Inferior parietal cortex (tissue), 1 donor: ENCODE data around the gene PTCSC3.
A peak's percentile ranks its signal among the peaks of the same experiment; 100 is the strongest.
"Not testable (repeated sequence)": the region's sequence is repeated elsewhere in the genome, so short reads cannot be mapped to it uniquely, and the experiment has no call there.

Experiments used
- DNase-seq: peaks from one replicate; pipeline ENCODE4 v3.0.0-alpha.2; 2016; ENCODE audit errors: extremely low spot score

Gene PTCSC3

DNA sequence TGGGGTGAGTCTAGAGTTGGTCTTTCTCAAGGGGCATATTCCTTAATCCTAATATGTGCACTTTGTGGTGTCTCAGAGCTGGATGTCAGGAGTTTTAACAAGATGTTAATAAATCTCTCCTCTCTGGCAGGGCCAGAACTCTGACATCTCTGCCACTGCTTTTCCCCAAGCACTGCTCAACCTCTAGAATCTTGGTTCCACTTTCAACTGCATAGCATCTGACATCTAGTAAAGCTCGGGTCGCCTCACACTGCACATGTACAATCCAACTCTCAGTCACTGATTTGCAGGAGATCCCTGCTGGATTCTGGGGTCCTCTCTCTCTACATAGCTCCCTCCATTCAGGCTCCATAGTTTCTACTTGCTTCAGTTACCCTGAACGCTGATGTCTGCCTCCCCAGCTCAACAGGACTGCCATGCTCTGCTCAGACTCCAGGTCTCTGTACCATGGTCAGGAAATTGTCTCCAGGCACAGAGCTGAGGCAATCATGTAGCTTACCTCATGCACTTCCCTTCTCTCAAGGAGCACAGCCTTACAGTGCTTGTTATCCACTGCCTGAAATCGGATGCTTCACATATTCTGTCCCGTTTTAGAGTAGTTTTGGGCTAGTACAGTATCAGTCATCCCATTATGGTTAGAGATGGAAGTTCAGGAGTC, 1.6 kb downstream of the PTCSC3 start:
- DNase-seq: no peak

DNA sequence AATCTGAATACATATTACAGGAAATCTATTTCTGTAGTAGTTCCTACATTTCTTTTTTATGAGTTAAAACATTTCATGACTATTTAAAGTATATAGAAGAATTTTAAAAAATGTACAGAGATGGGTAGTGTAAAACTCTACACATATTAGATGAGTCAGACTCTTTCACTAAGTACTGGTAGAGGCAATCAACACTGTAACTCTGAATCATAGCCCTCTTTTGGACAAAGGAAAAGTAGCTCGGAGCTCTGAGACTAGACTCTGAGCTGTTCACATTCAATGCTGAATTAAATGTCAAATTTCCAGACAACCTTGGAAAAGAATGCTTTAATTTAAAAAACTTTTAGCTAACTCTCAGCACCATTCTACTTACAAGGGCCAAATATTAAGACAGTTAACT, 3.4 kb downstream of the PTCSC3 start:
- no peak for DNase-seq

DNA sequence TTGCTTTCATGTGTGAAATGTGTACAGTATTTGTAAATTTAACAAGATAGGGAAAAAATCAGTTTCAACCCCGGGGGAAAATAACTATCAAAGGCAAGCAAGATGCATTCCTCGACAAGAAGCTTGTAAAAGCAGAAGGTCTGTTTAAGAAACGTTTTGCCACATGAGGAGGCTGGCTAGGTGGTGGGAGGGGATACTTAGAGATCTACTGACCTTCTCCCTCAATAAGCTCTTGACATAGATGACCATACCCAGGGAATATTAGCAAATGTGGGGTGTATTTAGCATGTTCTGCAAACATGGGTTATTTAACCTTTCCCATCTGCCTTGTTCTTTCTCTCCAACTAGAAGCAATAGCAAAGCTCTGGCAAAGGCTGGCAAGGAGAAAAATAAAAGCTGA, 4.9 kb downstream of the PTCSC3 start:
- DNase-seq: no peak

DNA sequence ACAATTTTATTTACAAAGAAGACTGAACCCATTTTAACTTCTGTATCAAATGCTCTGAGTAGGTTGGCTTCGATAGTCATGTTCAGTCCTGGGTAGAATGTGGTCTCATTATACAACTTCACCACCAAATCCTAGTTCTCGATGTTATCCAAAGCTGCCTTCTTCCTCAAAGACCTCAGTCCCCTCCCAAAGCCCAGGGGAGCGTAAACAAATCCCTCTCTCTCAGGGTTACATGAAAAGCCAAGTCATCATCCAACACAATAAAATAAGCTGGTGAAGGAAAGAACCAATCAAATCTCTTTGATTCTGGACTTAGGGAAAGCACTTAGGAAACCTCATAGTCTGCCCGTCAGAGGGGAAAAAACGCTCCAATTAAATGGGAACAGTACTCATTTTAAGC, 9.1 kb downstream of the PTCSC3 start:
- DNase-seq: no peak

DNA sequence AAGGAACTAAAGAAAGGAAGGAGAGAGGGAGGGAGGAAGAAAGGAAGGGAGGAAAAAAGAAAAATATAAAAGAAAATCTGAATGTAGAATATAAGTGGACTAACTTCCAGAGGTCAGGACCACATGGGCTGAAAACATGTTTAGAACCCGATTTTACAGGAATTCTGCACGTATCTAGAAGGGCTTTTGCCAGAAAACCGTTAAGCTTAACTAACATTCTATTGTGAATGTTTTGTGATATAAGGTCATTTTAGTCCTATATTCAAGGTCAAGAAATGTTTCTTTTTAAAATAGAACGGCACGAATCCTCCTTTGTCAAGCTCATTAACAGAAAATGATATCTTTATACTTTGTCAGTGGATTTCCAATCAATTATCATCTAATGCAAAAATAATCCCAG, 13.1 kb downstream of the PTCSC3 start:
- no peak for DNase-seq

DNA sequence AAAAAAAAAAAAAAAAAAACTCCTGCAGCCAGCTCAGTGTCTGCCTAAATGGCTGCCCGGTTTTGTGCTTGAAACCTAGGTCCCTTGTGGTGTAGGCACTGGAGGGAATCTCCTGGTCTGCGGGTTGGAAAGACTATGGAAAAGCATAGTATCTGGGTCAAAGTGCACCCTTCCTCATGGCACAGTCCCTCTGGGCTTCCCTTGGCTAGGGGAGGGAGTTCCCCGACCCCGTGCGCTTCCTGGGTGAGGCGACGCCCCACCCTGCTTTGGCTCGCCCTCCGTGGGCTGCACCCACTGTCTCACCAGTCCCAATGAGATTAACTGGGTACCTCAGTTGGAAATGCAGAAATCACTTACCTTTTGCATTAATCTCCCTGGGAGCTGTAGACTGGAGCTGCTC, 14.3 kb downstream of the PTCSC3 start:
- DNase-seq: no peak

DNA sequence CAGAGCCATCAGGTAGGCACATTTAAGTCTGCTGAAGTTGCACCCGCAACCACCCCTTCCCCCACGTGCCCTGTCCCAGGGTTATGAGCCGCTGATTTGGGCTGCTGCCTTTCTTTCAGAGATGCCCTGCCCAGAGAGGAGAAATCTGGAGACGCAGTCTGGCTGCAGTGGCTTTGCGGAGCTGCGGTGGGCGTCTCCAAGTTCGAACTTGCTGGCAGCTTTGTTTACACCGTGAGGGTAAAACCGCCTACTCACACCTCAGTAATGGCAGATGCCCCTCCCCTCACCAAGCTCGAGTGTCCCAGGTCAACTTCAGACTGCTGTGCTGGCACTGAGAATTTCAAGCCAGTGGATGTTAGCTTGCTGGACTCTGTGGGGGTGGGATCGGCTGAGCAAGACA, 14.7 kb downstream of the PTCSC3 start:
- DNase-seq: no peak

DNA sequence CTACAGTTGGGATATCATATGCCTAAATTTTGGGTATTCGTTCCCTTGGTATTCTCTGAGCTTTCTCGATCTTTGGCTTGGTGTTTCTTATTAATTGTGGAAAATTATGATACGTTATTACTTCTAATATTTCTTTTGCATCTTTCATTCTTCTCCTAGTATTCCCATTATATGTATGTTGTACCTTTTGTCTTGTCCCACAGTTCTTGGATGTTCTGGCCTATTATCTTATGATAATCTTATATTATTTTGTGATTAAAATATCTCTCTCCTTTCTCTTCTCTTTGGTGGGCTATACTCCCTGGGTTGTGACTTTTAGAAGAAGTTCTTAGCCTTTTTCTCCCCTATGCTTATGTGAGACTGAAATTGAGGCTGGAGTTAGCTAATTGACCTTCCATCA, 25.2 kb downstream of the PTCSC3 start:
- no peak for DNase-seq

DNA sequence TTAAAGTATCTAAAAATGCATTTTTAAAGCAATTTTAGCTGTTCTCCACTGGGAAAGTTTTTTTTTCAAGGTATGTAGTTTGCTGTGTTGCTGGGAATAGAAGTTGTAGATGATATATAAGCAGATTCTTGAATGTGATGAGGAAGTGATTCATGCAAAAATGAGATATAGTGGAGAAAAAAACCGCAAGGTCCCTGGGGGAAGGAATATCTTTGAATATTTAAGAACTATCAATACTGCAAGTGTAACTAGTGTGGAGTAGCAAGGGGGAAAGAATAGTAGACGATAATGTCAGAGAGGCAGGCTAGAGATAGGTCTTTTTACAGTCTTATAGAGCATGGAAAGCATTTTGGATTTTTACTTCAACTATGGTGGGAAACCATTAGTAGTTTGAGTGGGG, 42.5 kb downstream of the PTCSC3 start:
- no peak for DNase-seq

DNA sequence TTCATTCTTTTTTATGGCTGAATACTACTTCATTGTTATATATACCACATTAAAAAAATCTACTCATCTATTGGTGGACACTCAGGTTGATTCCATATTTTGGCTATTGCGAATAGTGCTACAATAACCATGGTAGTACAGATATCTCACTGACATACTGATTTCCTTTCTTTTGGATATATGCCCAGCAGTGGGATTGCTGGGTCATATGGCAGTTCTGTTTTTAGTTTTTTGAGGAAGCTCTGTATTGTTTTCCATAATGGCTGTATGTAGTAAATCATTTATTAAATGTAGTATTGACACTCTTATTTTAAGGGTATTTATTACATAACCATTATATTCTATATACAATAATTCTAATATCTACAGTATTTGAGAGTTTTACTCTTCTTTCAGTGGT, 43.7 kb downstream of the PTCSC3 start:
- no peak for DNase-seq

DNA sequence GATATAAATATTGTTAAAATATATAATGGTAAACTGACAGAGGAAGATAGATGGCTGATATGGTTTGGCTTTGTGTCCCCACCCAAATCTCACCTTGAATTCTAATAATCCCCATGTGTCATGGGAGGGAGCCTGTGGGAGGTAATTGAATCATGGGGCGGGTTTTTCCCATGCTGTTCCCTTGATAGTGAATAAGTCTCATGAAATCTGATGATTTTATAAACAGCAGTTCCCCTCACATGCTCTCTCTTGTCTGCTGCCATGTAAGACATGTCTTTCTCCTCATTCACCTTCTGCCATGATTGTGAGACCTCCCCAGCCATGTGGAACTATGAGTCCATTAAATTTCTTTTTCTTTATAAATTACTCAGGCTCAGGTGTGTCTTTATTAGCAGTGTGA, 46.3 kb downstream of the PTCSC3 start:
- DNase-seq: no peak

DNA sequence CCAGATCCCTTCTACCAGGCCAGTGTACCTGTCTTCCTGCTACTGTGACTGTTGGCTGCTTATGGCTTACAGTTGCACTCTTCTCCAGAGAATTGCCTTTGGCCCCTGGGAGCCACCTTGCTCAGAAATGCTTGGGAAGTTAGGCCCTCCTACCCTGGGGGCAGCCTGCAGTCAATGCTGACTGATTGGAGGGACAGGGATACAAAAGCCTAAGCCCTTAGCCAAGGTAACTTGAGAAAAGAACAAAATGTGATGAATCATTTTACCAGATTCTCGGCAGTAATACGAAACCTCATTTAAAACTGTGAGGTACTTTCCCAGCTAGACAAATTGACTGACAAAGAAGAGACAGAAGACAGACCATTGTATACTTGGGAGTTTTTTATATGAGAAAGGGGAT, 47.3 kb downstream of the PTCSC3 start:
- DNase-seq: no peak

DNA sequence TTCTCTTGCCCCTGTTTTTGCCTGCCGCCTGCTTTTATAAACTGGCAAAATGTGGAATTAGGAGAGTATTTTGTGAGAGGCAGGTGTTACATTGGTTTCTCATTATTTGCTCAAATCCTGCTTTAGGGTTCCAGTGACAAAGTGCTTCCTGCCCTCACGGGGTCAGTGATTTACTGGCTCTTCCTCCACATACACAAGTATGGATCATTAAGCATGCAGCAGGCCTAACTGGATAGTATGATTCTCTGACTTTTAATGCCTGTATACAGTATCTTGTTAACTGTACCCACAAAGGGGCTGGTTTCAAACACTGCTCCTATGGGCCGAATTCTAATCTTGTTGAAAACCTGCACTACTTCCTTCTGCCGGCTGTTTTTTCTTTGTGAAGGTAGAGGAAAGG, 63.2 kb downstream of the PTCSC3 start:
- no peak for DNase-seq

DNA sequence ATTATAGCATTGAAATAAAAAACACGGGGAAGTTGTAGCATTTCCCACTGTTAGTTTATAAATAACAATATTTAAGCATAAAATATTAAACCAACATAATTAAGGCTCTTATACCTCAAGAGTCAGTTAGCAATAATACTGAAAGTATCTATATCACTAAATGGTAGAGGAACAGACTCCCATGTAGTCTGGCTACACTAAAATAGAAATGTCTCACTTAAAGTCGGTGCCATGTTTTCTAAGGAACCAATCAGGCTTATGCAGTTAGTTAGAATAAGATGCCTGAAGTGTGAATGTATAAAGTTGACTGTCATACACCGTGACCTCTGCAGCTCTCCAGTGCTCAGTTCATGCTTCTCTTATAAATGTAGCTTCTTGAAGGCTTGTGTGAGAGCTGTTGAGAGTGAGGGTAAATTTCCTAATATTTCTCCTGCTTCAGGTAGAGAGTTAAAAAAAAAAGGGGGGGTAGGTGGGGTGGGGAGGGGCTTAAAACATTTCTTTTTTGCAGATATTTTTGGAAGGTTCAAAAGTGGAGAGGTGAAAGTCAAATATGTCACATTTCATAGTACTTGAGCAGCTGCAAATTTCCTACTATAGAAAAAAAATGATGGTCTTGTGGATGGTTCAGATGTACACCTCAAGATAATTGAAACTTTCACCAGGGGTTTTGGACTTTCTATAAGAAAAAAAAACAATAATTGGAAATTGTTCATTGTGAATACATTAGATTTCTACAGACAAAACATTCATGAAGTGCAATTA, 64.5 kb downstream of the PTCSC3 start:
- no peak for DNase-seq

DNA sequence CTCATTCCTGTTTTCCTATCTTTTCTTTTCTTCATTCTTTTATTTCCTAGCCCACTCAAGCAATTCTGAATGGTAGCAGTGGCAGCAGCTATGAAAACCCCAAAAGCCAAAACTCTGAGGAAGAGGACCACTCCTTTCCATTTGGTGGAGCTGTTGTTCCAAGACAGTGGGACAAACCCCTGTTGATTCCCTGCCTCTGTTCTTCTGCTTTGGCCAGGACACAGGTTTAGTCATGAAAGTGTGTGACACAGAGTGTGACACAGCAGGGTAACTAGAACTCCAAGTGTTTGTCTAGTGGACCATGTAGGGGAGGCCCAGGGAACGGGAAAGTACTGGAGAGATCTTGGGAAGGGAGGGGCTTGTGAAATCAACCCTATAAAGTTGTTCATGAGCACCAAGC, 71.1 kb downstream of the PTCSC3 start:
- no peak for DNase-seq

DNA sequence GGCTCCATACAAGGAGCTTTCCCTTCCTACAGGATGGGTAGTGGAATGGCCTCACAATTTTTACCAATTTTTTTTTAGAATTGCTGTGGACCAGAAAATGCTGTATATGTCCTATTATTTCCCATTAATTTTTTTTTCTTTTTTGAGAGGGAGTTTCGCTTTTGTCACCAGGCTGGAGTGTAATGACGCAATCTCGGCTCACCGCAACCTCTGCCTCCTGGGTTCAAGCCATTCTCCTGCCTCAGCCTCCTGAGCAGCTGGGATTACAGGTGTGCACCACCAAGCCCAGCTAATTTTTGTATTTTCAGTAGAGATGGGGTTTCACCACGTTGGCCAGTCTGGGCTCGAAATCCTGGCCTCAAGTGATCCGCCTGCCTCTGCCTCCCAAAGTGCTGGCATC, 72.3 kb downstream of the PTCSC3 start:
- DNase-seq: not testable (repeated sequence)

DNA sequence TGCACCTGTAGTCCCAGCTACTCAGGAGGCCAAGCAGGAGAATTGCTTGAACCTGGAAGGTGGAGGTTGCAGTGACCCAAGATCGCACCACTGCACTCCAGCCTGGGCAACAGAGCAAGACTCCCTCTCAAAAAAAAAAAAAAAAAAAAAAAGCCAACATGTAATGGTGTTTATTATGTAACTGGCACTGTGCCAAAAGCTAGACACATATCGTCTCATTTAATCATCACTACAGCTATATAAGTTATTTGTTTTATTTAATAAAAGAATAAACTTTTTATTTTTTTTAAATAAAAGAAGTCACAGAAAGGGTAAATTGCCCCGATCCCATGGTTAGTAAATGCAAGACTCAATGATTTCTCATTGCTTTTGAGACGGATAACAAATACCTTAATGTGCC, 76.9 kb downstream of the PTCSC3 start:
- DNase-seq: no peak

DNA sequence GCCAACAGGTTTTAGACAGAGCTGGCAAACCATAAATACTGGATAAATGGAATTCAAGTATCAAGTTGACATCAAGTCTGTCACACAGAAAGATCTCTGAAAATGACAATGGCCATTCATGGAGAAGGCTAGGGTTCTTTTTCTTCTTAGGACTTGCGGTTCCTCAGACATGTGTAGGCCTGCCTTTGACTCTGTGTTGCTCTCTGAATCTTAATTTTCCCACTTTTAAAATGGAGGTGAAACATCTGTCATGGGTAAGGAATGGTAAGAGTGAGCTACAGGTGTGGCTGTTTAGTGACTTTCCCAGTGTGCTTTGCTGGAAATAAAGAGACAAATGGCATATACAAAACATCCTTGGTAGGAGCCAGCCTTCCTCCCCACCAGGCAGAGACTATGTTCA, 79.2 kb downstream of the PTCSC3 start:
- DNase-seq: no peak

DNA sequence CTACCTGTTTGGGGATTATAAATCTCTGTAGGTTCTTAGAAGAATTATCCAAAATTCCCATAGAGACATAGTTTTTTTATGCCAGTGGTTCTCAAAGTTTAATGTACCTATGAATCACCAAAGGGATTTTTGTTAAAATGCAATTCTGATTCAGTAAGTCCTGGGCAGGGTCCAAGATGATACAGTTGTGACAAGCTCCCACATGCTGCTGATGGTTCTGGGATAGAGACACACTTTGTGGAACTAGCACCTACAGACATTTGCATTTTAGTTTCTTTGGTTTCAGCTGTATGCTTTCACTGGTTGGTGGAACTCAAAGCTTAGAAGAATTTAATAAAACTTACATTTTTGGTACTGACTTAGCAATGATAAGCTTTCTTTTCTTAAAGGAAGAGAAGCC, 80.4 kb downstream of the PTCSC3 start:
- peak; percentile 10 for DNase-seq

DNA sequence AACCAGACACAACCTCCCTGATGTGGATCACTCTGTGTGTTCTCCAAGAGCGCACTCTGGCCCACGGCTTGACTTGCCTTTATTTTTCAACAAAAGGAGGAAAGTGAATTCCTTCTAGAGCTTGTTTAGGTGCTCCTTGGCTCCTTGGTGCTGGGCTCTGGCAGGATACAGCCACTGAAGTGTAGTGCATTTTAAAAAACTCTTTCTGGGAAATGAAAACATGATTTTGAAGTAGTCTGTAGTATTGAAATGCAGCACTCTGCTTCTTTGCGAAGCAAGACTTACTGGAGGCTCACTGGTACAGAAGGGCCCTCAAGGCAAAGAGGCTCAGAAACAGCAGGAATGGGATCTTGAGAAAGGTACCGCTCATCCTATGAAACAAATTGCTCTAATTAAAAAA, 81.6 kb downstream of the PTCSC3 start:
- no peak for DNase-seq

DNA sequence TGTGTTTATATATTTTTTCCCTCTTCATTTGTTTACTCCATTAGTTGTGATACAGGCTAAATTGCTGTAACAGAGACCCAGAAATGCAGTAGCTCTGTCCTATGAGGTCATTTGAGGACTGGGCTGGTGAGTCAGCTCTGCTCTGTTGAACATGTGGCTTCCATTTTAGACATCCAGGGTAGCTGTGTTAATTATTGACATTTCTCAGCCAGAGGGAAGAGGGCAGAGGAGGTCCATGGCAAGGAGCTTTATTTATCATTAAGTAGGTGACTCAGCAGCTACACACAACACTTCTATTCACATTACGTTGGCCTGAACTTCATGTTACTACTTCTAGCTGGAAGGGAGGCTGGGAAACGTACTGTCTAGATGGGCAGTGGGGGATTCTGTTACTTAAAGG, 85.4 kb downstream of the PTCSC3 start:
- no peak for DNase-seq

DNA sequence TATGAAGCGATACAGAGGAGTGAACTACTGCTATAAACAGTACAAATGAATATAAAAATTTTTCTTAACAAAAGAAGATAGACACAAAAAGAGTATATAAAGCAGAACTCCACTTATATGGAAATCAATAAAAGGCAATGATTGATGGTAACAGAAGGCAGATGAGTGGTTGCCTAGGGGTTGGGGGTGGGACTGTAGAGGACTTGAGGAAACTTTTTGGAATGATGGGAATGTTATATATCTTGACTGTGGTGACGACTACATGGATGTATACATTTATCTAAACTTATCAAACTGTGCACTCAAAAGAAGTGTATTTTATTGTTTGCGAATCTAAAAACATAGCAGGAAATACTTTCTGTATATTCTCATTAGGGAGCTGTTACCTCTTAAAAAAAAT, 89.1 kb downstream of the PTCSC3 start:
- no peak for DNase-seq

DNA sequence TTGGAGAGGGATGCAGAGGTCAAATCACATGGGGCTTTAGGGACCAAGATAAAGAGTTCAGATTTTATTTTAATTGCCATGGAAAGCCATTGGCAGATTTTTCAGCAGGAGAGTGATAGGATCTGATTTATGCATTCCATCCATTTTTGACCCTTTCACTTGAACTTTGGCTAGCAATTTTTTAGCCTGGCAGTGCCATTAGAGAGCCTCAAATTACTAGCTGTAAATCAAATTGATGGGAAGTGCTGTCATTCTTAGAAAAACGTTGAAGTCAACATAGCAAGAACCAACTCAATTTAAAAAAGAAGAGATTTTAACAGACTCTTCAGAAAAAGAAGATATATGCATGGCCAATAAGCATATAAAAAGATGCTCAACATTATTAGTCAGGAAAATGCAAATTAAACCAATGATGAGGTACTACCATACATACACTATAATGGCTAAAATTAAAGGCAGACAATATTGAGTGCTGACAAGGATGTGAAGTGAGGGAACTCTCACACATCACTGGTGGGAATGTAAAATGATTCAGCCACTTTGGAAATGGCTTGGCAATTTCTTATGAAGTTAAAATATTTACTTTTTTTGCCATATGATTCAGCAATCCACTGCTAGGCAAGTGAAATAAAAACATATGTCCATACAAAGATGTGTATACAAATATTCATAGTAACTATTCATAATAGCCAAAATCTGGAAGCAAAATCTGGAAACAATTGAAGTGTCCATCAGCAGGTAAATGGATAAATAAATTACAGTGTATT, 89.7 kb downstream of the PTCSC3 start:
- no peak for DNase-seq
